K562 (cell line): ENCODE results near the gene AP1G2. TPM values are rescaled to one million over a fixed set of nuclear protein-coding genes. Genes with fewer than 3 reads are reported as not detected.

ENCODE experiments used
- BMI1 ChIP-seq: fragments of 150-350 bp; IDR thresholded peaks from 2 replicates; pipeline ENCODE4 v1.6.1; 2014; ENCODE audit warnings: low read length
- E4F1 ChIP-seq: fragments of 250-450 bp; sonication (Bioruptor Pico); IDR thresholded peaks from 2 replicates; pipeline ENCODE4 v1.5.0; 2021; ENCODE audit warnings: mild to moderate bottlenecking, borderline replicate concordance
- NBN ChIP-seq: fragments of 450-650 bp; IDR thresholded peaks from 2 replicates; pipeline ENCODE4 v1.6.1; 2016; ENCODE audit warnings: low read depth, mild to moderate bottlenecking
- NCOA1 ChIP-seq: fragments of 450-650 bp; IDR thresholded peaks from 2 replicates; pipeline ENCODE4 v1.6.1; 2016; ENCODE audit warnings: low read depth
- PREB ChIP-seq: sonication (generic); formaldehyde crosslinking; IDR thresholded peaks from 2 replicates; pipeline ENCODE4 v1.8.1; 2023; ENCODE audit warnings: mild to moderate bottlenecking, missing genetic modification reagents
- SAP30 ChIP-seq: fragments of 200-600 bp; sonication (generic); IDR thresholded peaks from 2 replicates; pipeline ENCODE4 v1.6.1; 2012; ENCODE audit warnings: borderline replicate concordance, low read depth, mild to moderate bottlenecking, moderate library complexity, low read length, control low read depth, inconsistent platforms; ENCODE audit not compliant: insufficient read depth, poor library complexity, severe bottlenecking
- TFAP4 ChIP-seq: sonication (generic); formaldehyde crosslinking; IDR thresholded peaks from 2 replicates; pipeline ENCODE4 v1.8.0; 2022; ENCODE audit warnings: missing genetic modification reagents, mild to moderate bottlenecking, moderate library complexity, borderline replicate concordance
- polyA plus RNA-seq, 8 experiments: library from polyadenylated mRNA; depleted of rRNA in 4 of 8; stranded (reverse) in 5 of 8; unstranded in 3 of 8; fragments of >200 nt; fragmentation: Nextera tagmentation in 2 of 8; fragmentation: Illumina TruSeq in 1 of 8; extraction: Ambion mirVana in 2 of 8; extraction: Trizol in 1 of 8; gene quantifications; 2 replicates each; pipeline versions ENCODE4 v1.2.1 to v1.2.3, GENCODE V29; 2011 to 2014; ENCODE audit warnings: inconsistent platforms in 1 of 8, missing spikeins in 1 of 8
- total RNA-seq, 7 experiments: library from RNA; depleted of rRNA in 6 of 7; stranded (reverse); fragments of >200 nt in 6 of 7; fragmentation: Illumina TruSeq in 2 of 7; extraction: Trizol in 2 of 7; gene quantifications; 2 replicates each; pipeline versions ENCODE4 v1.2.1 to v1.2.3, GENCODE V29; 2011 to 2021; ENCODE audit warnings: low replicate concordance in 1 of 7
- TF ChIP-seq, protein P1 (sequence below): IDR thresholded peaks from 2 replicates; pipeline ENCODE4 v1.6.1; 2011; ENCODE audit not compliant: insufficient read length; ENCODE audit errors: extremely low read depth
- TF ChIP-seq, protein P2 (sequence below): fragments of 150-350 bp; IDR thresholded peaks from 2 replicates; pipeline ENCODE4 v1.6.1; 2014; ENCODE audit warnings: low read depth, mild to moderate bottlenecking, low read length, borderline replicate concordance
- TF ChIP-seq, protein P3 (sequence below), 3 experiments: IDR thresholded peaks in 2 of 3; conservative IDR thresholded peaks in 1 of 3; 2 replicates each; pipeline ENCODE4 v1.5.1; 2011 to 2012; ENCODE audit warnings: low read length in 3 of 3, mild to moderate bottlenecking in 3 of 3, control low read depth in 2 of 3, improper control_type of control experiment in 1 of 3, inconsistent platforms in 1 of 3, low read depth in 1 of 3, mixed read lengths in 1 of 3, moderate library complexity in 1 of 3; ENCODE audit not compliant: insufficient read depth in 2 of 3

AP1G2 gene
- total and polyA plus RNA-seq, 9 of the 15 experiments (the other 6 are each of a cell fraction or from before 2014, with no cell fraction given) = 19.1 to 83.5 (median 33.3) TPM

DNA sequence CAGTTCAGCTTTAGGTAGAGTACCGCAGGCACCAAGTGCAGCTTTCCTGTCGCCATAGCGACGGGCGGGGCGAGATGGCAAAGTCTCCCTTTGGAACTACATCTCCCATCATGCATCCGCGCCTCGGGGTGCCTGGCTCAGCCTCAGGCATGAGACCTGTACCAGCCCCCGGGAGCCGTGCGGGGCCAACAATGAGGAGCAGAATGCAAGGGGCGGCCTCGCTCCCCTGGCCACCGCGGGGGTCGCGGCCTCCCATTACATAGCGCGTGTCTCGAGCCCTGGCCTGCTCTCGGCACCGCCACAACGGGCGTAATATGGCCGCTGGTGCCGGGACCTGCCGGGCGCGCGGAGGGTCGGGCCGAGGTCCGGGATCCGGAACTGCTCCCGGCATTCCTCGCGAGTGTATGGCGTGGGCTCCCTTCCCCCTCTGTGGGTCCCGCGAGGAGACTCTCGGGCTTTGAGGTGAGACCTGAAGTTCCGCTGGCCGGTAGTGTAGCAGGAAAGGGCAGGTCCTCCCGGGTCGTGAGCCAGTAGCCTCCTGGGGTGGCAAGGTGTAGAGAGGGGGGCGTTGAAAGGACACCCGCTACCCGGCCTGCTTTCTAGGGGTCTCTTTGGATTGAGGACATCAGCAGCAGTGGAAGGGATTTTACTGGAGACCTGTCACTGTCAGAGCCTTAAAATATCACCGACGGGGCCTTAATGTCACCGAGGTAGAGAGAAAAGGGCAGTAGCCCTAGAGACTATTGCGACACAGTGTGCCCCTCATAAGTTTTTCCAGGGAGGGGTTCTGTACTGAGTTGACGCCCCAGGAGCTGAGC is 11.5 kb downstream of the AP1G2 start, which contains the start of gene THTPA (continued):
- TF ChIP-seq, protein P1, sequence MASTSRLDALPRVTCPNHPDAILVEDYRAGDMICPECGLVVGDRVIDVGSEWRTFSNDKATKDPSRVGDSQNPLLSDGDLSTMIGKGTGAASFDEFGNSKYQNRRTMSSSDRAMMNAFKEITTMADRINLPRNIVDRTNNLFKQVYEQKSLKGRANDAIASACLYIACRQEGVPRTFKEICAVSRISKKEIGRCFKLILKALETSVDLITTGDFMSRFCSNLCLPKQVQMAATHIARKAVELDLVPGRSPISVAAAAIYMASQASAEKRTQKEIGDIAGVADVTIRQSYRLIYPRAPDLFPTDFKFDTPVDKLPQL = no peak
- TF ChIP-seq E4F1 (CRISPR knock-in tag) (no peak), NCOA1 (no peak), TFAP4 (CRISPR knock-in tag) (peak; percentile 51; the same call in 1 of the 2 replicates), BMI1 (peak; percentile 78), SAP30 (no peak), NBN (no peak), PREB (CRISPR knock-in tag) (no peak)
- TF ChIP-seq, protein P2, sequence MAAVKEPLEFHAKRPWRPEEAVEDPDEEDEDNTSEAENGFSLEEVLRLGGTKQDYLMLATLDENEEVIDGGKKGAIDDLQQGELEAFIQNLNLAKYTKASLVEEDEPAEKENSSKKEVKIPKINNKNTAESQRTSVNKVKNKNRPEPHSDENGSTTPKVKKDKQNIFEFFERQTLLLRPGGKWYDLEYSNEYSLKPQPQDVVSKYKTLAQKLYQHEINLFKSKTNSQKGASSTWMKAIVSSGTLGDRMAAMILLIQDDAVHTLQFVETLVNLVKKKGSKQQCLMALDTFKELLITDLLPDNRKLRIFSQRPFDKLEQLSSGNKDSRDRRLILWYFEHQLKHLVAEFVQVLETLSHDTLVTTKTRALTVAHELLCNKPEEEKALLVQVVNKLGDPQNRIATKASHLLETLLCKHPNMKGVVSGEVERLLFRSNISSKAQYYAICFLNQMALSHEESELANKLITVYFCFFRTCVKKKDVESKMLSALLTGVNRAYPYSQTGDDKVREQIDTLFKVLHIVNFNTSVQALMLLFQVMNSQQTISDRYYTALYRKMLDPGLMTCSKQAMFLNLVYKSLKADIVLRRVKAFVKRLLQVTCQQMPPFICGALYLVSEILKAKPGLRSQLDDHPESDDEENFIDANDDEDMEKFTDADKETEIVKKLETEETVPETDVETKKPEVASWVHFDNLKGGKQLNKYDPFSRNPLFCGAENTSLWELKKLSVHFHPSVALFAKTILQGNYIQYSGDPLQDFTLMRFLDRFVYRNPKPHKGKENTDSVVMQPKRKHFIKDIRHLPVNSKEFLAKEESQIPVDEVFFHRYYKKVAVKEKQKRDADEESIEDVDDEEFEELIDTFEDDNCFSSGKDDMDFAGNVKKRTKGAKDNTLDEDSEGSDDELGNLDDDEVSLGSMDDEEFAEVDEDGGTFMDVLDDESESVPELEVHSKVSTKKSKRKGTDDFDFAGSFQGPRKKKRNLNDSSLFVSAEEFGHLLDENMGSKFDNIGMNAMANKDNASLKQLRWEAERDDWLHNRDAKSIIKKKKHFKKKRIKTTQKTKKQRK = no peak
- TF ChIP-seq, protein P3, sequence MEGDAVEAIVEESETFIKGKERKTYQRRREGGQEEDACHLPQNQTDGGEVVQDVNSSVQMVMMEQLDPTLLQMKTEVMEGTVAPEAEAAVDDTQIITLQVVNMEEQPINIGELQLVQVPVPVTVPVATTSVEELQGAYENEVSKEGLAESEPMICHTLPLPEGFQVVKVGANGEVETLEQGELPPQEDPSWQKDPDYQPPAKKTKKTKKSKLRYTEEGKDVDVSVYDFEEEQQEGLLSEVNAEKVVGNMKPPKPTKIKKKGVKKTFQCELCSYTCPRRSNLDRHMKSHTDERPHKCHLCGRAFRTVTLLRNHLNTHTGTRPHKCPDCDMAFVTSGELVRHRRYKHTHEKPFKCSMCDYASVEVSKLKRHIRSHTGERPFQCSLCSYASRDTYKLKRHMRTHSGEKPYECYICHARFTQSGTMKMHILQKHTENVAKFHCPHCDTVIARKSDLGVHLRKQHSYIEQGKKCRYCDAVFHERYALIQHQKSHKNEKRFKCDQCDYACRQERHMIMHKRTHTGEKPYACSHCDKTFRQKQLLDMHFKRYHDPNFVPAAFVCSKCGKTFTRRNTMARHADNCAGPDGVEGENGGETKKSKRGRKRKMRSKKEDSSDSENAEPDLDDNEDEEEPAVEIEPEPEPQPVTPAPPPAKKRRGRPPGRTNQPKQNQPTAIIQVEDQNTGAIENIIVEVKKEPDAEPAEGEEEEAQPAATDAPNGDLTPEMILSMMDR (IDR thresholded peaks at IDR 0.05 in 2 of 3, conservative IDR thresholded peaks at IDR 0.05 in 1 of 3; ENCODE audit: insufficient read depth in 2 of 3, low read depth in 1 of 3, low read length in 3 of 3) = no peak
